Osteoblast (primary cell): ENCODE results near the gene ZNF575. TPM values are rescaled to one million over a fixed set of nuclear protein-coding genes. Genes with fewer than 3 reads are reported as not detected.
"Not testable (repeated sequence)": the region's sequence is repeated elsewhere in the genome, so short reads cannot be mapped to it uniquely, and the experiment has no call there.

Experiments used
- DNase-seq: peaks from one replicate; pipeline ENCODE4 v3.0.0; 2011; ENCODE audit warnings: low spot score, mixed read lengths; ENCODE audit not compliant: insufficient read length; ENCODE audit errors: missing footprints
- H2AFZ ChIP-seq: 2 replicates; pipeline ENCODE4 v1.6.0; 2011; ENCODE audit warnings: mild to moderate bottlenecking, low read length
- H3K27ac ChIP-seq: 2 replicates; pipeline ENCODE4 v1.5.1; 2011; ENCODE audit warnings: mild to moderate bottlenecking, low read depth, low read length, moderate library complexity
- H3K27me3 ChIP-seq: 2 replicates; pipeline ENCODE4 v1.6.0; 2012; ENCODE audit warnings: mild to moderate bottlenecking, control low read depth, inconsistent platforms, low read length, moderate library complexity; ENCODE audit not compliant: insufficient read depth
- H3K36me3 ChIP-seq: 2 replicates; pipeline ENCODE4 v1.5.1; 2011; ENCODE audit warnings: mild to moderate bottlenecking, low read length, control low read depth, moderate library complexity; ENCODE audit not compliant: insufficient read depth
- H3K4me1 ChIP-seq: 2 replicates; pipeline ENCODE4 v1.5.1; 2011; ENCODE audit warnings: mild to moderate bottlenecking, low read length, control low read depth, moderate library complexity; ENCODE audit not compliant: insufficient read depth
- H3K4me2 ChIP-seq: 2 replicates; pipeline ENCODE4 v1.6.0; 2011; ENCODE audit warnings: mild to moderate bottlenecking, low read length; ENCODE audit not compliant: insufficient read depth
- H3K4me3 ChIP-seq: fragments of 200-600 bp; sonication (generic); 3 replicates; pipeline ENCODE4 v1.5.1; 2012; ENCODE audit warnings: mild to moderate bottlenecking, low read length, inconsistent platforms; ENCODE audit not compliant: insufficient read depth
- H3K79me2 ChIP-seq: 2 replicates; pipeline ENCODE4 v1.6.0; 2012; ENCODE audit warnings: mild to moderate bottlenecking, low read length, control low read depth, inconsistent platforms; ENCODE audit not compliant: insufficient read depth
- H3K9me3 ChIP-seq: 2 replicates; pipeline ENCODE4 v1.5.1; 2011; ENCODE audit warnings: low read depth, low read length, control low read depth
- H4K20me1 ChIP-seq: 2 replicates; pipeline ENCODE4 v1.6.0; 2012; ENCODE audit warnings: mild to moderate bottlenecking, low read length, control low read depth; ENCODE audit not compliant: insufficient read depth
- CTCF ChIP-seq: IDR thresholded peaks from 2 replicates; pipeline ENCODE4 v1.5.1; 2011; ENCODE audit warnings: mild to moderate bottlenecking, low read depth, low read length, moderate library complexity; ENCODE audit errors: extremely low read depth
- total RNA-seq: library from RNA; depleted of rRNA; stranded (reverse); fragments of >200 nt; gene quantifications from 2 replicates; pipeline ENCODE4 v1.2.3, GENCODE V29; 2012

Gene ZNF575
- total RNA-seq, 1 donor, result 0.72 TPM

GRCh38 chr19:43518051-43518450, 14.9 kb upstream of the ZNF575 start:
- H3K27ac ChIP-seq, result no peak overlapping the region
- no peaks in the 10 kb centered on the region for H3K9me3 ChIP-seq
- H2AFZ ChIP-seq, result no peak overlapping the region
- H3K4me1 ChIP-seq, result peaks cover 7% of the 10 kb centered on the region
- peaks cover 3% of the 10 kb centered on the region for H4K20me1 ChIP-seq
- no peak overlapping the region for H3K4me3 ChIP-seq
- H3K4me2 ChIP-seq, result no peak overlapping the region
- no peaks in the 10 kb centered on the region for H3K27me3 ChIP-seq
- TF ChIP-seq CTCF, result no peak
- peaks cover 22% of the 10 kb centered on the region for H3K79me2 ChIP-seq
- DNase-seq, result peak; percentile 79
- H3K36me3 ChIP-seq, result peaks cover 3% of the 10 kb centered on the region

- Histone ChIP-seq H3K4me1 (peaks cover 7% of the 10 kb centered on the region), H4K20me1 (peaks cover 3% of the 10 kb centered on the region), H3K79me2 (peaks cover 34% of the 10 kb centered on the region), H2AFZ (no peak overlapping the region), H3K27ac (peak overlapping the region; percentile 60), H3K4me3 (no peak overlapping the region), H3K36me3 (peaks cover 3% of the 10 kb centered on the region), H3K27me3 (no peaks in the 10 kb centered on the region), H3K9me3 (no peaks in the 10 kb centered on the region), H3K4me2 (peak overlapping the region; percentile 48)
- peak; percentile 94 for DNase-seq
- TF ChIP-seq CTCF, result peak; percentile 98
Measured at GRCh38 chr19:43519436-43520088, 13.4 kb upstream of the ZNF575 start.

DNA sequence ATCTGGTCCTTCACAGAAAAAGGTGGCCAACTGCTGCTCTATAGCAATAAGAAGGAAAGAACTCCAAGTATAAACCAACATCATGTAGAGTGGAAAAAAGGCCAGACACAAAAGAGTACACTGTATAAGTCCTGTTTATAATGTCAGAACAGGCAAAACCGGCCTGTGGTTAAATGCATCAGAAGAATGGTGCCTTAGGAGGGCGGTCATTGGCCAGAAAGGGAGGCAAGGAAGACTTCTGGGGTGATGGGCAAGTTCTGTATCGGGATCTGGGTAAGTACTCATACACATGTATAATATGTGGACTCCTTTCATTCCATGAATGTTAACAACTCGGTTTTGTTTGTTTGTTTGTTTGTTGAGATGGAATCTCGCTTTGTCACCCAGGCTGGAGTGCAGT, 10.1 kb upstream of the ZNF575 start:
- H3K79me2 ChIP-seq, result peaks cover 55% of the 10 kb centered on the region
- H3K4me2 ChIP-seq, result no peak overlapping the region
- no peak overlapping the region for H3K4me3 ChIP-seq
- H3K9me3 ChIP-seq, result no peaks in the 10 kb centered on the region
- H3K27ac ChIP-seq, result no peak overlapping the region
- H2AFZ ChIP-seq, result no peak overlapping the region
- TF ChIP-seq CTCF, result no peak
- H3K27me3 ChIP-seq, result no peaks in the 10 kb centered on the region
- no peak for DNase-seq
- H3K4me1 ChIP-seq, result peaks cover 28% of the 10 kb centered on the region
- peaks cover 6% of the 10 kb centered on the region for H4K20me1 ChIP-seq
- no peaks in the 10 kb centered on the region for H3K36me3 ChIP-seq

DNA sequence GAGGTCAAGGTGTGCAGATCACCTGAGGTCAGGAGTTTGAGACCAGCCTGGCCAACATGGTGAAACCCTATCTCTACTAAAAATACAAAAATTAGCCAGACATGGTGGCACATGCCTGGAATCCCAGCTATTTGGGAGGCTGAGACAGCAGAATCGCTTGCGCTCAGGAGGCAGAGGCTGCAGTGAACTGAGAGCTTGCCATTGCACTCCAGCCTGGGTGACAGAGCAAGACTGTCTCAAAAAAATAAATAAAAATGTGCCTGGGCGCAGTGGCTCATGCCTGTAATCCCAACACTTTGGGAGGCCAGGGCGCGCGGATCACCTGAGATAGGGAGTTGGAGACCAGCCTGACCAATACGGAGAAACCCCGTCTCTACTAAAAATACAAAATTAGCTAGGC, 9.3 kb upstream of the ZNF575 start:
- H3K27me3 ChIP-seq, H3K36me3 ChIP-seq, H3K4me2 ChIP-seq, H4K20me1 ChIP-seq, H3K4me3 ChIP-seq, H3K9me3 ChIP-seq, H3K27ac ChIP-seq, DNase-seq, H2AFZ ChIP-seq: not testable (repeated sequence)
- peaks cover 55% of the 10 kb centered on the region for H3K79me2 ChIP-seq
- peaks cover 29% of the 10 kb centered on the region for H3K4me1 ChIP-seq
